Embryonic facial prominence (tissue), 1 donor: Measurements from ENCODE around the gene SRGAP2B.
"Not testable (repeated sequence)": the region's sequence is repeated elsewhere in the genome, so short reads cannot be mapped to it uniquely, and the experiment has no call there.

Experiments used
- DNase-seq: peaks from one replicate; pipeline ENCODE4 v3.0.0-alpha.2; 2016; ENCODE audit errors: extremely low spot score

SRGAP2B gene

GRCh38 chr1:145041519-145041918 lies 53.6 kb downstream of the SRGAP2B start:
- not testable (repeated sequence) for DNase-seq

GRCh38 chr1:145036019-145036418 lies 59.1 kb downstream of the SRGAP2B start:
- DNase-seq = not testable (repeated sequence)

GRCh38 chr1:145033523-145033922 lies 61.6 kb downstream of the SRGAP2B start:
- not testable (repeated sequence) for DNase-seq

GRCh38 chr1:145027251-145027650 lies 67.9 kb downstream of the SRGAP2B start:
- not testable (repeated sequence) for DNase-seq

- DNase-seq = not testable (repeated sequence)
Observed at GRCh38 chr1:145025286-145025685, 69.8 kb downstream of the SRGAP2B start.

GRCh38 chr1:145022259-145022658 lies 72.9 kb downstream of the SRGAP2B start:
- DNase-seq = not testable (repeated sequence)

- DNase-seq = not testable (repeated sequence)
Observed at GRCh38 chr1:145021749-145022148, 73.4 kb downstream of the SRGAP2B start.

GRCh38 chr1:145019709-145020108 lies 75.4 kb downstream of the SRGAP2B start:
- not testable (repeated sequence) for DNase-seq

- DNase-seq = not testable (repeated sequence)
Observed at GRCh38 chr1:145017725-145018124, 77.4 kb downstream of the SRGAP2B start.

- not testable (repeated sequence) for DNase-seq
Observed at GRCh38 chr1:145016492-145016862, 78.7 kb downstream of the SRGAP2B start.

GRCh38 chr1:145015744-145016491 lies 79.2 kb downstream of the SRGAP2B start:
- DNase-seq = not testable (repeated sequence)

GRCh38 chr1:145013353-145013752 lies 81.8 kb downstream of the SRGAP2B start:
- DNase-seq = not testable (repeated sequence)

GRCh38 chr1:145011811-145012210 lies 83.3 kb downstream of the SRGAP2B start:
- DNase-seq = not testable (repeated sequence)

- not testable (repeated sequence) for DNase-seq
Observed at GRCh38 chr1:145010580-145010979, 84.5 kb downstream of the SRGAP2B start.

GRCh38 chr1:145009928-145010327 lies 85.2 kb downstream of the SRGAP2B start:
- DNase-seq = not testable (repeated sequence)

GRCh38 chr1:145008388-145008787 lies 86.7 kb downstream of the SRGAP2B start:
- not testable (repeated sequence) for DNase-seq

- not testable (repeated sequence) for DNase-seq
Observed at GRCh38 chr1:145005142-145005541, 90.0 kb downstream of the SRGAP2B start.

- not testable (repeated sequence) for DNase-seq
Observed at GRCh38 chr1:145001381-145001780, 93.7 kb downstream of the SRGAP2B start.

GRCh38 chr1:145000743-145001326 lies 94.3 kb downstream of the SRGAP2B start:
- not testable (repeated sequence) for DNase-seq

- not testable (repeated sequence) for DNase-seq
Observed at GRCh38 chr1:145000074-145000742, 94.9 kb downstream of the SRGAP2B start.

- DNase-seq = not testable (repeated sequence)
Observed at GRCh38 chr1:144998981-144999273, 96.2 kb downstream of the SRGAP2B start.

- not testable (repeated sequence) for DNase-seq
Observed at GRCh38 chr1:144998134-144998980, 96.8 kb downstream of the SRGAP2B start.
